ENCODE results near the gene SPA17.

DNA sequence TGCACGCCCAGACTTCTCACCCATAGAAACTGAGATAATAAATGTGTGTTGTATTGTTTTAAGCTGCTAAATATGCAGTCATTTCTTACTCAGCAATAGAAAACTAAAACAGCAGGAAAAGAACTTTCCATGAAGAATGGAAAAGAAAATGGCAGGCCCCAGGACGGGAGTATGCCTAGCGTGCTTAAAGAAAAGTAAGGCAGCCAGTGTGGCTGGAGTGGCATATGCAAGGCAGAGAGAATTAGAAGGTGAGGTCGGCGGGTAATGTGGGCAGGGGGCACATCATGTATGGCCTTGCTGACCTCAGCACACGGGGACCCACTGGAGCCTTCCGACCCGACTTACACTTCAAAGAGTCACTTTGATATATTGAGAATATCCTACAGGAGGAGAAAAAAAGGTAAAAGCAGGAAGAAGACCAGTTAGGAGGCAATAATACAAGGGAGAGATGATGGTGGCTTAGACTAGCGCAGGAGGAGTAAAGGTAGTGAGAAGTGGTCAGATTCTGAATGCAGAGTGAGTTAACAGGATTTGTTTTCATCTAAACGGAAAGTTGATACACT, 30.6 kb upstream of the SPA17 start:
- TF ChIP-seq, protein P1, sequence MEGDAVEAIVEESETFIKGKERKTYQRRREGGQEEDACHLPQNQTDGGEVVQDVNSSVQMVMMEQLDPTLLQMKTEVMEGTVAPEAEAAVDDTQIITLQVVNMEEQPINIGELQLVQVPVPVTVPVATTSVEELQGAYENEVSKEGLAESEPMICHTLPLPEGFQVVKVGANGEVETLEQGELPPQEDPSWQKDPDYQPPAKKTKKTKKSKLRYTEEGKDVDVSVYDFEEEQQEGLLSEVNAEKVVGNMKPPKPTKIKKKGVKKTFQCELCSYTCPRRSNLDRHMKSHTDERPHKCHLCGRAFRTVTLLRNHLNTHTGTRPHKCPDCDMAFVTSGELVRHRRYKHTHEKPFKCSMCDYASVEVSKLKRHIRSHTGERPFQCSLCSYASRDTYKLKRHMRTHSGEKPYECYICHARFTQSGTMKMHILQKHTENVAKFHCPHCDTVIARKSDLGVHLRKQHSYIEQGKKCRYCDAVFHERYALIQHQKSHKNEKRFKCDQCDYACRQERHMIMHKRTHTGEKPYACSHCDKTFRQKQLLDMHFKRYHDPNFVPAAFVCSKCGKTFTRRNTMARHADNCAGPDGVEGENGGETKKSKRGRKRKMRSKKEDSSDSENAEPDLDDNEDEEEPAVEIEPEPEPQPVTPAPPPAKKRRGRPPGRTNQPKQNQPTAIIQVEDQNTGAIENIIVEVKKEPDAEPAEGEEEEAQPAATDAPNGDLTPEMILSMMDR (IDR thresholded peaks at IDR 0.05) = no peak
- no peak for TF ChIP-seq POLR2A (IDR thresholded peaks at IDR 0.05)
- TF ChIP-seq POLR2AphosphoS5 (IDR thresholded peaks at IDR 0.05) = no peak

Data from breast epithelium (tissue), 3 donors.